Muscle layer of duodenum (tissue), 2 donors: Measurements from ENCODE around the gene TLL2.

Experiments used
- H3K27ac ChIP-seq: one replicate; pipeline ENCODE4 v1.7.0; 2013; ENCODE audit warnings: mild to moderate bottlenecking, low read length
- H3K27me3 ChIP-seq: one replicate; pipeline ENCODE4 v1.7.0; 2013; ENCODE audit warnings: low read depth, mild to moderate bottlenecking, control low read depth, low read length
- H3K36me3 ChIP-seq, 2 donors: one replicate each; pipeline ENCODE4 v1.7.0; 2013; ENCODE audit warnings: low read length in 2 of 2, control low read depth in 1 of 2, mild to moderate bottlenecking in 1 of 2; ENCODE audit not compliant: insufficient read depth in 2 of 2, control insufficient read depth in 1 of 2
- H3K4me1 ChIP-seq, 2 donors: one replicate each; pipeline ENCODE4 v1.7.0; 2013; ENCODE audit warnings: low read length in 2 of 2, mild to moderate bottlenecking in 2 of 2, control low read depth in 1 of 2, moderate library complexity in 1 of 2; ENCODE audit not compliant: insufficient read depth in 2 of 2, control insufficient read depth in 1 of 2
- H3K4me3 ChIP-seq, 2 donors: one replicate each; pipeline ENCODE4 v1.7.0; 2013; ENCODE audit warnings: low read length in 2 of 2, low read depth in 1 of 2, mild to moderate bottlenecking in 1 of 2
- H3K9me3 ChIP-seq, 2 donors: one replicate each; pipeline ENCODE4 v1.7.0; 2013; ENCODE audit warnings: low read length in 2 of 2, control low read depth in 1 of 2, mild to moderate bottlenecking in 1 of 2; ENCODE audit not compliant: control insufficient read depth in 1 of 2
- donor health status: healthy.

TLL2 gene

DNA sequence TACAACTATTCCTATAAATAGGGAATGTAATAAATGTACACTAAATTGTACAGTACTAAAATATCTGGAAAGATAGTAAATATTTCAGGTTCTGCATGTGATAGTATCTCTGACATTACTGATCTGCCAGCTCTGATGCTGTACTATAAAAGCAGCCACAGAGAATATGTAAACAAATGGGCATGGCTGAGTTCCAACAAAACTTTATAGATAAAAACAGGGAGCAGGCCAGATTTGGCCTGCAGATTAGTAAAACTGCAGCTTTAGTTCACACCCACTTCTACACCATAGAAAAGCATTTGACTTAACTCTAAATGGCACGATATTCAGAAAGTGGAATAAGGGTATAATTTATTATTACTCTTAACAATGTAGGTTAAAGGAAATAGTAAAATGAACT, 18.8 kb upstream of the TLL2 start:
- Histone ChIP-seq H3K27me3 (no peaks in the 10 kb centered on the region), H3K4me3 (no peak overlapping the region), H3K36me3 (peaks cover 24 to 34% of the 10 kb centered on the region in 2 donors), H3K4me1 (peaks cover 0 to 5% of the 10 kb centered on the region in 2 donors), H3K27ac (no peak overlapping the region), H3K9me3 (no peaks in the 10 kb centered on the region)

- Histone ChIP-seq H3K36me3 (peaks cover 41 to 50% of the 10 kb centered on the region in 2 donors), H3K27ac (no peak overlapping the region), H3K4me1 (peaks cover 0 to 5% of the 10 kb centered on the region in 2 donors), H3K9me3 (no peaks in the 10 kb centered on the region), H3K4me3 (no peak overlapping the region), H3K27me3 (no peaks in the 10 kb centered on the region)
These were observed 16.0 kb upstream of the TLL2 start for GRCh38 chr10:96529634-96530279.

DNA sequence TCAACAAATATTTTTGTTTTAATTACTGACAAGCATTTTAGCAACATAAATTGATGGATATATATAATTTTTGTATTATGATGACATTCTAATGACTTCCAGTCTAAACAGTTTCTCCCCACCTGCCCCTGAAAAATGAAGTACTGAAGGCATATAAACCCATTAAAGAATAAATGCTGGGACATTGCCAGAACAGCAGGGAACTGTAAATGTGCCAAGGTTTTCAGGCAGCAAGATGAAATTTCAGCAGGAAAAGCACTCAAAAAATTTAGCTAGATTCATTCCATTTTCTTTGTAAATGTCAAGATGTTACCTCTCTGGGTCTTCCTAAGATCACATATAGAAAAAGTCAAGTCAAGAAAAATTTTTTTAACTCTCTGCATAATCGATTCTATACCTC, 11.0 kb upstream of the TLL2 start:
- no peaks in the 10 kb centered on the region for H3K9me3 ChIP-seq
- H3K4me1 ChIP-seq: peaks cover 0 to 2% of the 10 kb centered on the region in 2 donors
- H3K36me3 ChIP-seq: peaks cover 41 to 63% of the 10 kb centered on the region in 2 donors
- no peaks in the 10 kb centered on the region for H3K27me3 ChIP-seq
- no peak overlapping the region for H3K4me3 ChIP-seq
- no peak overlapping the region for H3K27ac ChIP-seq

DNA sequence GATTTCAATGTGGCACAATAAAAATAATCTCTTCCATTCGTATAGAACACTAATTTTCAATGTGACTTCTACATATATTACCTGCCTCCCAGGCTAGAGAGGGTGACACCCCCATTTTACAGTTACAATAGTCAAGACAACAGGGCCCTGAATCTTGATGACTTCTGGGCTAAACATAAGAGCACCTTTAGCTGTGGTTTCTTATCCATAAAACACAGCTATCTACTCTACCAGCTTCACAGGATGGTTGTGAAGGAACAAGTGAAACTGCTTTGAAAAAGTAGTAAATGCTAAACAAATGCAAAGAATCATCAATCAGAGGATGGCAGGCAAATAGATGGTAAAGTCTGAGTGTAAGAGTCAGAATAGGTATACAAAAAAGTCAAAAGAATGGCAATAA, 3.6 kb upstream of the TLL2 start:
- no peak overlapping the region for H3K4me3 ChIP-seq
- H3K4me1 ChIP-seq: peaks cover 0 to 22% of the 10 kb centered on the region in 2 donors
- H3K27ac ChIP-seq: no peak overlapping the region
- no peaks in the 10 kb centered on the region for H3K9me3 ChIP-seq
- H3K36me3 ChIP-seq: peaks cover 11 to 22% of the 10 kb centered on the region in 2 donors
- H3K27me3 ChIP-seq: no peaks in the 10 kb centered on the region

DNA sequence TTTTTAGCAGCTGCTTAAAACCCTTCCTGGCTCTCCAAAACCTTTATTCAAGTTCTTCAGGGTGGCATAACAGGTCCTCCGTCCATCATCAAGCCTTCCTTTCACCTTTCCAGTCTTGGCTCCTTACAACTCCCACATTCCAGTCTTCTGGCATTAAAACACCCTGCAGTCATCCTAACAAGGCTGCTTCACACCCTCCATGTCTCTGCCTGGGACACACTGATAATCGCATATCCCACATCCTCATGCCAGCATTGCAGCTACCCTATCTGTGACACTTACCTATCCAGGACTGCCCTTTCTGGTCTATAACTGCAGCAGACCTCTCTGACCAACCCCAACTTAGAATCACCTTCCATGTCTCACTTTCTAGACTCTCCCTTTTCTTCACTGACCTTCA, 2.6 kb upstream of the TLL2 start:
- Histone ChIP-seq H3K27ac (no peak overlapping the region), H3K4me3 (no peak overlapping the region), H3K36me3 (peaks cover 9 to 12% of the 10 kb centered on the region in 2 donors), H3K27me3 (no peaks in the 10 kb centered on the region), H3K9me3 (no peaks in the 10 kb centered on the region), H3K4me1 (peaks cover 0 to 22% of the 10 kb centered on the region in 2 donors)

- Histone ChIP-seq H3K27me3 (no peaks in the 10 kb centered on the region), H3K9me3 (no peaks in the 10 kb centered on the region), H3K4me3 (peak overlapping the region; percentile 47 to 78), H3K27ac (no peak overlapping the region), H3K36me3 (no peaks in the 10 kb centered on the region), H3K4me1 (peaks cover 0 to 22% of the 10 kb centered on the region in 2 donors)
These were observed 425 bp downstream of the TLL2 start for GRCh38 chr10:96513305-96513697.

GRCh38 chr10:96512524-96513304, 1.0 kb downstream of the TLL2 start:
- Histone ChIP-seq H3K9me3 (no peaks in the 10 kb centered on the region), H3K27ac (no peak overlapping the region), H3K27me3 (no peaks in the 10 kb centered on the region), H3K36me3 (no peaks in the 10 kb centered on the region), H3K4me3 (peak overlapping the region; percentile 47 to 78), H3K4me1 (peaks cover 0 to 22% of the 10 kb centered on the region in 2 donors)

DNA sequence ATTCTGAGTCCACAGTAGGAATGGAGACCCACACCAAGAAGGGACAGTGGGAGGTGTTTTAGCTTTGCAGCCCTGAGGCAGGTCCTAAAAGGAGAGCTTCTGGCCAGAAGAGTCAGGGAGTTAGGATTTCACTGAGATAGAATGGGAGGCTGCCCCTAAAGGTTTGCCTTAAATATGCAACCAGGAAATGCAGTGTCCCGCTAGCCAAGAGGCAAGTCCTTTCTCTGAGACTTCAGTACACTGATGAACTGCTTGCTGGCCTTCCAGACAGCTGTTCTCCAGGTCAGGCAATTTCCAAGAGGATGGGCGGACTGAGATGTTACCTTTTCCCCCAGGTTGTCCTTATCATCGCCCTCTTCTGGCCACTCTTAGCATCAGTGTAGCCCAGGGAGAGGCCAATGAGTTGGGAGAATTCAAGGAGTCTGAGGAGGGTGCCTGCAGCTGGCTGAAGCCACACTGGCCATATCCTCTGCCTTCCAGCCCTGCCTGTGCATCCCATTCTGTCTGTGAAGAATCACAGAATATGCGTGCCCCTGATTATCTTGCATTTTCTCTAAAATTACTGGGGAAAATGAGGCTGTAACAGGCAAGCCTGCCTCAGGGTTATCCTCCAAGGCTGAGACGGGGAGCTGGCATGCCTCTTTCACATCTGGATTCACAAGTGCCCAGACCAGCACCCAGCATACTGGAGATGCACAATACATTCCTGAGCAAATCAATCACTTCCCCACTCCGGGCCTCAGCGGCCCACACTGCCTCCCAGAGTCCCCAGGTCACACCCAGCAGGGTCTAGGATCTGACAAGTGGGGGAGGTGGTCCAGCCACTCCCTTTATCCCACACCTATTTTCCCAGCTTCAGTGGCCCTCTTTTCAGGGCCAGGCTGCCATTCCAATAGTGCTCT, 2.4 kb downstream of the TLL2 start:
- Histone ChIP-seq H3K27ac (no peak overlapping the region), H3K4me3 (no peak overlapping the region), H3K4me1 (peaks cover 0 to 22% of the 10 kb centered on the region in 2 donors), H3K27me3 (no peaks in the 10 kb centered on the region), H3K9me3 (no peaks in the 10 kb centered on the region), H3K36me3 (no peaks in the 10 kb centered on the region)

GRCh38 chr10:96509017-96509641, 4.6 kb downstream of the TLL2 start:
- H3K27ac ChIP-seq: no peak overlapping the region
- no peaks in the 10 kb centered on the region for H3K36me3 ChIP-seq
- no peak overlapping the region for H3K4me3 ChIP-seq
- H3K27me3 ChIP-seq: no peaks in the 10 kb centered on the region
- H3K4me1 ChIP-seq: peaks cover 0 to 19% of the 10 kb centered on the region in 2 donors
- no peaks in the 10 kb centered on the region for H3K9me3 ChIP-seq

GRCh38 chr10:96507044-96507443, 6.7 kb downstream of the TLL2 start:
- Histone ChIP-seq H3K4me1 (no peaks in the 10 kb centered on the region), H3K27ac (no peak overlapping the region), H3K4me3 (no peak overlapping the region), H3K36me3 (no peaks in the 10 kb centered on the region), H3K9me3 (no peaks in the 10 kb centered on the region), H3K27me3 (no peaks in the 10 kb centered on the region)
